Head of caudate nucleus (tissue), 42 donors: ENCODE results near the gene DEK.
"Not testable (repeated sequence)": the region's sequence is repeated elsewhere in the genome, so short reads cannot be mapped to it uniquely, and the experiment has no call there.

Source experiments
- DNase-seq, 42 donors: peaks; one replicate each; pipeline versions ENCODE4 v3.0.0 to v3.0.0-alpha.2; 2020 to 2021; ENCODE audit warnings: mixed read lengths in 7 of 42
- intact Hi-C: fragments of 100-400 bp; cut with DNase I; formaldehyde crosslinking; loops from one replicate; pipeline ENCODE4 v1.15.0; 2022

The DEK gene

DNA sequence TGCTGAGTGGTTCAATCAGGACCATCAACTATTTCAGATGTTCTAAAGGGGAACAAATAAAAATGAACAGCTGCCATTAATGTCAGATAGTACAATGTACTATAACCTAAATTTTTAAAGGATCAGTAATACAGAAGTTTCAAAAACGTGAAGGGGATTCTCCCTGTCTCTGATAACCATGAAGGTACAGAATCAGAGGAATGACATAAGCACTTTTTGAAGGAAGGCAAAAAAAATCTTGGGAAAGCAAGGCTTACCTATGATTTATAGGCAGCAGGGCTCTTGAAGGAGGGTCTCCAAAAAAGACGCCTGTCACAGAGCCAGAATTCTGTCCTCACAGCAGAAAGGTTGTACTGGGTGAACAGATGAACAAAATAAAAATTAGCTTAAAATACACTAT lies 20.1 kb downstream of the DEK start:
- intact Hi-C loops: no loop called here
- no peak for DNase-seq

DNA sequence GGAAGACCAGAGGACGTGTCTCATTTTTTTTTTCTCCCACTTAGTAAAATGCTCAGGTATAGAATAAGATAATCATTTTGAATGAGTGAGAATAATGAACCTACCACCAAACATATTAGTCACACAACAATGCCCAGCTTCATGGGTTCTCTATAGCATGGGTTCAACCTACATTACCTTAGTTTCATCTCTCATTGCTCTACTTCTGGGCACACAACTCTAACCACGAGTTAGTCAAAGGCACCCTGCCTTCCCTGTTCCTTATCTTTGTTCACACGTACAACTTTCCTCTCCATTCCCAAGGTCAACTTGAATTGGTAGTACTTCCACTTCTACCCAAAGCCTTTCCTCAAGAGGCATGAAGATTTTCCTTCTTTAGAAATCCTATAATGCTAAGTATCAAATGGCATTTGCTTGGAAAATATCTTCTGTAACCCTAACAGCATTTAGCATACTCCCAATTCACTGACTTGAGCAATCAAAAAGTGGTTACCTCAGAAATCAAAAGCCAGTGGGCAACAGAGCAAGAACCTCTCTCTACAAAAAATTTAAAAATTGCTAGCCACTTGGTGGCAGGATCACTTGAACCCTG lies 20.9 kb downstream of the DEK start:
- intact Hi-C loops: no loop called here

DNA sequence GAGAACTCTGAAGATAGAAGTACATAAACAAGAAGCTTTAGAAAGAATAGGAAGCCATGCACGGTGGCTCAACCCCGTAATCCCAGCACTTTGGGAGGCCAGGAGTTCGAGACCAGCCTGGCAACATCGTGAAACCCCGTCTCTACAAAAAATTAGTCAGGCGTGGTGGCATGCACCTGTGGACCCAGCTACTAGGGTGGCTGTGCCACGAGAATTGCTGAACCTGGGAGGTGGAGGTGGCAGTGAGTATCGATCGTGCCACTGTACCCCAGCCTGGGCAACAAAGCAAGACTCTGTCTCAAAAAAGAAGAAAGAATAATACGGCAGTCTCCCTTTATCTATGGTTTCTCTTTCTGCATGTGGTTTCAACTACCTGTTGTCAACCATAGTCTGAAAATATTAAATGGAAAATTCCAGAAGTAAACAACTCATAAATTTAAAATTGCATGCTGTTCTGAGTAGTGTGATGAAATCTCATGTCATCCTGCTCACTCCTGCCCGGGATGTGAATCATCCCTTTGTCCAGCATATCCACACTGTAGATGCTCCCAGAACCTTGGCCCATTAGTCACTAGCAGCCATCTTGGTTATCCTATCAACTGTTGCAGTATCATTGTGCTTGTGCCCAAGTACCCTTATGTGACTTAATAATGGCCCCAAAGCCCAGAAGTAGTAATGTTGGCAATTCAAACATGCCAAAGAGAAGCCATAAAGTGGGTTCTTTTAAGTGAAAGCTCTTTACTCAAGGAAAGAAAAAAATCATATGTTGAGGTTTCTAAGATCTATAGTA lies 22.1 kb downstream of the DEK start:
- intact Hi-C loops: no loop called here
- DNase-seq: no peak

More for the DNA sequence above, 20.9 kb downstream of the DEK start:
- no peak for DNase-seq

DNA sequence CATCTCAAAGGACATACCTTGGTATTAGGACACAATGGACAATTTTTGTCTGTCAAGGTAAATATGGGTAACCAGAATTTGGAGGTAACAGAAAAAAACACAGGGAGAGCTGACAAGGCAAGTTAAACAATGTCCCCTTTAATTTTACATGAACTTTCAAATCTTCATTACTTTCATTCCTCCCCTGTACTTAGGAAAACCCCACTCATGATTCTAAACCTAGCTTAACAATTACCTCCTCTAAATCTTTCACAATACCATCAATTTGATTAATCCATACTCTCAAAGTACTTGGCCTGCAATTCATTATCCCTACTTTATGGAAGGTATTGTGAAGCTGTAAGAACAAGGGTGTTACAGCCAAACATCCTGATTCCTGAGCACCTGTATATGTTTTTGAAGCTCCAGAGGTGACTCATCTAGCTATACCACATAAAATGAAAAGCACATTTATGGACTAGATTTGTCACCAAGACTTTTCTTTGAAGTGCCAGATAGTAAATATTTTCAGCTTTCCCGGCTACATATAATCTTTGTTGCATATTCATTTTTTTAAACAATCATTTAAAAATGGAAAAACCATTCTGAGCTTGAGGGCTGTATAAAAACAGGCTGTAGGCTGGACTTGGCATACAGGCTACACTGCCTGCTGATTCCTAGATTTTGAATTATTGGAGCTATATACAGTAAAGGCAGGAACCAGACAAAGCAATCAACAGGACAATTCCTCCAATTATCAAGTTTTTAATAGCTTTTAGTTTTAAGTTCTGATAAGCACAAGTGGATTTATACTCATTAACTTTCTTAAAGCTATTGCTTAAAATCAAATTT lies 22.9 kb downstream of the DEK start:
- intact Hi-C loops: no loop called here
- DNase-seq: no peak

DNA sequence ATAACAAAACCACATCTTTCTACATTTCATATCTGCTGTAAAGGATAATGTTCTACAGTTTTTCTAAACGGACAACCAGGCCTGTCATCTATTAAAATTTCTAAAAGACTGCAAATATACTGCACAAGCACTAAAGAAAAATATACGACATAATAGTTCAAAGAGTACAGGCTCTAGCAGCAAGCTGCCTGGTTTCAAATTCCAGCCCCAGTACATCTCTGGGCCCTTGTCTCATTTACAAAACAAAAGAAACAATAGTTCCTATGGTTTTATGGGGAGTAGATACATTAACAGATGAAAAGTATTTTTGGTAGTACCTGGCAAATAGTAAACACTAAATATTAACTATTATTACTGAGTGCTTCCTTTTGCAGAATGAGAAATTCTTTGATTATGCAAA lies 24.1 kb downstream of the DEK start:
- intact Hi-C loops: no loop called here
- no peak for DNase-seq

DNA sequence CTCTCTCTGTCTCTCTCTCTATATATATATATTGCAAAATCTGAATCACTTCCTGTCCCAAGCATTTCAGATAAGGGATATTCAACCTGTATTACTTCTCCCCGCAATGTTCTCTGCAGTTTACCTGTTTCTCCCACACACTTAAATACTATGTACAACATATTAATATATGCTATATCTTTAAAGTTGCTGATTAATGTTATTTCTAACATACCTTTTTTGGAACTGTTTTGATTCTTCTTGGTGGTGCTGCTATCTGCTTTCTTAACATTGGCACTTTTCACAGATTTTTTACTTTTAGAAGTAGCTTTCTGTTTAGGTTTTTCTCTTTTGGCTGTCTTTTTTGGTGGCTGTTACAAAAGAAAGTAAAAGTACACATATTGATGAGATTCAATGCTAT lies 27.2 kb downstream of the DEK start:
- intact Hi-C loops: no loop called here
- no peak for DNase-seq

DNA sequence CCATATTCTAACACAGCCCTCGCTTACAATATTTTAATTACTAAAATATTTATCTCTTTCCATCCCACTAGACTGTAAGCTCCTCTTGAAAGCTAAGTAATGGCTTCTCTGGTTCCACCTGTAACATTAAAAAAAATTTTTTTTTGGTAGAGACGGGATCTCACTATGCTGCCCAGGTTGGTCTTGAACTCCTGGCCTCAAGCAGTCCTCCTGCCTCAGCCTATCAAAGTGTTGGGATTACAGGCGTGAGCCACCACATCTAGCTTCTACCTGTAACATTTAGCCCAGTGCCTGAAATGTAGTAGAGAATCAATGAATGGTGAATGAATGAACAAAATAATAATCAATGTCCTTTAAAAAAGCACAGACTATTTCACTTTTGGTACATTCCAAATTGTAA lies 28.8 kb downstream of the DEK start:
- intact Hi-C loops: no loop called here
- no peak for DNase-seq

DNA sequence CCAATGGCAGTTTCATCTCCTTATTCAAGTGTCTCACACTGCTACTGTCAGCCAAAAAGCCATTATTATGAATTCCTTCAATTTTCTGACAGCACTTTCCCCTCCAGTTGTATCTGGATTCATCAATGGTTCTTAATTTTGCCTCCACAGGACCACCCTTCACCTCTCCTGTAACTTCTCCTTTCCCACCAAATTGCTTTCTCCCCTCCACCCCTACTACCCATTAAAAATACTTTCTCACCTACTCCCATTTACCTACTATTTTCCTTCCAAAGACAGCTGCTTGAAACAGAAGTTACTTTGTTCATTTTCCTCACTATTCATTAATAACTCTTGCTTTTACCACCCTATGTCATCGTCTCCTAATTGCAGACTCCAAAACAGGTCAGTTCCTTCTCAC lies 29.8 kb downstream of the DEK start:
- intact Hi-C loops: no loop called here
- DNase-seq: no peak

DNA sequence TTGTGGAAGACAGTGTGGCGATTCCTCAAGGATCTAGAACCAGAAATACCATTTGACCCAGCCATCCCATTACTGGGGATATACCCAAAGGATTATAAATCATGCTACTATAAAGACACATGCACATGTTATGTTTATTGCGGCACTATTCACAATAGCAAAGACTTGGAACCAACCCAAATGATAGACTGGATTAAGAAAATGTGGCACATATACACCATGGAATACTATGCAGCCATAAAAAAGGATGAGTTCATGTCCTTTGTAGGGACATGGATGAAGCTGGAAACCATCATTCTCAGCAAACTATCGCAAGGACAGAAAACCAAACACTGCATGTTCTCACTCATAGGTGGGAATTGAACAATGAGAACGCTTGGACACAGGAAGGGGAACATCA lies 30.6 kb downstream of the DEK start:
- intact Hi-C loops, DNase-seq: not testable (repeated sequence)

DNA sequence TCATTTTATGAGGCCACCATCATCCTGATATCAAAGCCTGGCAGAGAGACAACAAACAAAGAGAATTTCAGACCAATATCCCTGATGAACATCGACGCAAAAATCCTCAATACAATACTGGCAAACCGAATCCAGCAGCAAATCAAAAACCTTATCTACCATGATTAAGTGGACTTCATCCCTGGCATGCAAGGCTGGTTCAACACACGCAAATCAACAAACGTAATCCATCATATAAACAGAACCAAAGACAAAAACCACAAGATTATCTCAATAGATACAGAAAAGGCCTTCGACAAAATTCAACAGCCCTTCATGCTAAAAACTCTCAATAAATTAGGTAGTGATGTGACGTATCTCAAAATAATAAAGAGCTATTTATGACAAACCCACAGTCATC lies 32.5 kb downstream of the DEK start:
- DNase-seq, intact Hi-C loops: not testable (repeated sequence)

DNA sequence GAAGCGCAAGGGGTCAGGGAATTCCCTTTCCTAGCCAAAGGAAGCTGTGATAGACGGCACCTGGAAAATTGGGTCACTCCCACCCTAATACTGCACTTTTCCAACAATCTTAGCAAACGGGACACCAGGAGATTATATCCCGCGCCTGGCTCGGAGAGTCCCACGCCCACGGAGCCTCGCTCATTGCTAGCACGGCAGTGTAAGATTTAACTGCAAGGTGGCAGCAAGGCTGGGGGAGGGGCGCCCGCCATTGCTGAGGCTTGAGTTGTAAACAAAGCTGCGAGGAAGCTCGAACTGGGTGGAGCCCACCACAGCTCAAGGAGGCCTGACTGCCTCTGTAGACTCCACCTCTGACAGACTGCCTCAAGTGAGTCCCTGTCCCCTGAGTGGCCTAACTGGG lies 35.7 kb downstream of the DEK start:
- DNase-seq, intact Hi-C loops: not testable (repeated sequence)

DNA sequence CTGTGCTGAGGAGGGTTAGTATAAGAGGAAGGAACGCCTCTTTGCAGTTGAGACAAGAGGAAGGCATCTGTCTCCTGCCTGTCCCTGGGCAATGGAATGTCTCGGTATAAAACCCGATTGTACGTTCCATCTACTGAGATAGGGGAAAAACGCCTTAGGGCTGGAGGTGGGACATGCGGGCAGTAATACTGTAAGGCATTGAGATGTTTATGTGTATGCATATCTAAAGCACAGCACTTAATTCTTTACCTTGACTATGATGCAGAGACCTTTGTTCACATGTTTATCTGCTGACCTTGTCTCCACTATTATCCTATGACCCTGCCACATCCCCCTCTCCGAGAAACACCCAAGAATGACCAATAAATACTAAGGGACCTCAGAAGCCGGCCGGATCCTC lies 37.2 kb downstream of the DEK start:
- intact Hi-C loops, DNase-seq: not testable (repeated sequence)

DNA sequence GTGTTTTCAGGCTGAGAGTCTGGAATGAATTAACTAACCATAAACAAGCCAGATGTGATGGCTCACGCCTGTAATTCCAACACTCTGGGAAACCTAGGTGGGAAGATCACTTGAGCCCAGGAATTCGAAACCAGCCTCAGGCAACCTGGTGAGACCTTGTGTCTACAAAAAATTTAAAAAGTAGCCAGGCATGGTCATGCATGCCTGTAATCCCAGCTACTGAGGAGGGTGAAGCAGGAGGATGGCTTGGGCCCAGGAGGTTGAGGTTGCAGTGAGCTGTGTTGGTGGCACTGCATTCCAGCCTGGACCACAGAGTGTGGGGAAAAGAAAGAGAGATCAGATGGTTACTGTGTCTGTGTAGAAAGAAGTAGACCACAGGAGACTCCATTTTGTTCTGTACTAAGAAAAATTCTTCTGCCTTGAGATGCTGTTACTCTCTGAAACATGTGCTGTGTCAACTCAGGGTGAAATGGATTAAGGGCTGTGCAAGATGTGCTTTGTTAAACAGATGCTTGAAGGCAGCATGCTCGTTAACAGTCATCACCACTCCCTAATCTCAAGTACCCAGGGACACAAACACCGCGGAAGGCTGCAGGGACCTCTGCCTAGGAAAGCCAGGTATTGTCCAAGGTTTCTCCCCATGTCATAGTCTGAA lies 37.8 kb downstream of the DEK start:
- DNase-seq, intact Hi-C loops: not testable (repeated sequence)

DNA sequence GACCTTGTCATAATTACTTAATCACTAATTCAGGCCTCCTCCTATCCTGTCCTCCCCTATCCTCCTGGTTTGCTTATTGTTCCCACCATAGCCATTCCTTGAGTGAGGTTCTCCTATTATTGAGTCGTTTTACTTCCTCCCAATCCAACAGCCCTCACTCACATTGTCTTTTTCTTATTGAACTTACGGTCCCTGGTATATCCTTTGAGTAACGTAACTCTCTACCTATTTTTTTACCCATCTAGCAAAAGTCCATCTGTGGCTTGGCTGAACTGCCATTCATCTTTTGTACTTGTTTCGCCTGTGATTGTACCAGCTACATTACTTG lies 43.1 kb downstream of the DEK start:
- intact Hi-C loops: no loop called here
- DNase-seq: no peak

DNA sequence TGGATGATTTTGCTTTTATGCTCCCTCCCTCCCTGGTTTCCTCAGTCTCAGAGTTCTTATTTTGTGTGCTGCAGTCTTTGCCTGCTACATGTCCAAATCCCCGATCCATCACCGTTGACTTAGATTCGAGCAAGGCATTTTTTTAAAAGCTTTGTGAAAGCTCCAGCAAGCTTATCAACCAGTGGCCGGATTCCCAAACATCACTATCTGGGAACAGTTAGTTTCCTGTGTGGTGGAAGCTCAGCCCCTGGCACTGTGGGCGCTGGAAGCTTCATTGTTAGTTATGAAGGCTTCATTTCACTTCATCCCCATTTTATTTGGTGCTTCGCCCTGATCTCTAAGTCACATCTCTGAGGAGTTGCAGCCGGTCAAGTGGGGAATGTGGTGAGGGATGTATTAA lies 44.7 kb downstream of the DEK start:
- DNase-seq: peak in 2 of 42 donors; percentile 4 to 13
- intact Hi-C loops: no loop called here

DNA sequence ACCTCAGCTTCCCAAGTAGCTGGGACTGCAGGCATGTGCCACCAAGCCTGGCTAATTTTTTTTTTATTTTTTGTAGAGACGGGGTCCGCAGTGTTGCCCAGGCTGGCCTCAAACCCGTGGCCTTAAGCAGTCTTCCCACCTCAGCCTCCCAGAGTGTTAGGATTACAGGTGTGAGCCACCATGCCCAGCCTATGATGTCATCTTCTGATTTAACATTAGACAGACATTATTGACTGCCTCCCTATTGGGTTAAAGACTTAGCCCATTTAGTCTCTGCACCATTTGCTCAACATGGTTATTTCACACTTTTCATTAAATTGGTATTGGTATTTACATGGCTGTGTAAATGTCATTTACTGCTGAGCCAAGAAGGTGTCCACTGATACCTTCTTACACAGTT lies 46.1 kb downstream of the DEK start:
- no peak for DNase-seq
- intact Hi-C loops: no loop called here

DNA sequence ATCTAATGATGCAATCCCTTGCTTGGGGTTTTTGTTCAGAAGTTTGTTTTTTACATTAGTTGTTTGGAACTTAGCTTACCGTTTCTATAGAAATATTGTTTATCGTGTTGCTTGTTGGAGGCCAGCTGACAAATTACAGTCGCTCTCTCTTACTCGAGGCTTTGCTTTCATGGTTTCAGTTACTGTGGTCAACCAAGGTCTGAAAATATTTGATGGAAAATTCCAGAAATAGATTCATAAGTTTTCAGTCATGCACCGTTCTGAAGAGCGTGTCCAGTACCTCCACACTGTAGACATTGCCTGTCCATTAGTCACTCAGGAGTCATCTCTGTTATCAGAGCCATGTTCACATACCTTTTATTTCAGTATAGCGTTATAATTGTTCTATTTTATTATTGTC lies 47.9 kb downstream of the DEK start:
- intact Hi-C loops: no loop called here
- DNase-seq: no peak

DNA sequence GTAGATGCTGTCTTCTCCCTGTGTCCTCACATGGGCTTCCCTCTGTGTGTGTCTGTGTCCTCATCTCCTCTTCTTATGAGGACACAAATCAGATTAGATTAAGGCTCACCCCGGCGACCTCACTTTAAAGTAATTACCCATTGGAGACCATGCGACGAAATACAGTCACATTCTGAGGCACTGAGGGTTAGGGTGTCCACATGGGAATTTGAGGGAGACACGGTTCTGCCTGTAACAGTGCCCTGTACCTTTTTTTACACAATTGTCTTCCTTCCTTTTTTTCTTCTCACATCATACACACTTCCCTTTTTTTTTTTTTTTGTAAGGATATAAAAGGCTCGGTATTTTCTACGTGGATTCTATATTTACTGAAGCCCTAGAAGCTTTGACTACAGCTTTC lies 48.9 kb downstream of the DEK start:
- intact Hi-C loops: no loop called here
- no peak for DNase-seq

DNA sequence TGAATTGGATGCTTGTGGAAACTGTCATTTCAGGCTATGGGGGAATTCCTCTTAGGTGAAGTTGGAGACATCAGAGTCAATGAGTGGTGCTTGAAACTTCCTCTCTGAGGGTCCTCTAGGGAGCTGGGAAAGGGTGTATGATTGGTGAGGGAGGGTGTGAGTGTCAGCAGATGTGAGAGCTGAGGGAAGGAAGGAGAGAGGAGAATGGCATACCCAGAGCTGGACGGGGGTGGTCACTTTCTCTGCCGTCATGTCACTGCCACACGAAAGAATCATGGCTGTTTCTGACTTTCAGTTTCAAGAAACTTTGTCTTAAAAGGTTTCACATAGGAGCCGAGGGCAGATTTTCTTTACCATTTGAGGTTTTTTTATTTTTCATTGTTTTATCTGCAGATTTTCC lies 50.3 kb downstream of the DEK start:
- no peak for DNase-seq
- intact Hi-C loops: no loop called here

DNA sequence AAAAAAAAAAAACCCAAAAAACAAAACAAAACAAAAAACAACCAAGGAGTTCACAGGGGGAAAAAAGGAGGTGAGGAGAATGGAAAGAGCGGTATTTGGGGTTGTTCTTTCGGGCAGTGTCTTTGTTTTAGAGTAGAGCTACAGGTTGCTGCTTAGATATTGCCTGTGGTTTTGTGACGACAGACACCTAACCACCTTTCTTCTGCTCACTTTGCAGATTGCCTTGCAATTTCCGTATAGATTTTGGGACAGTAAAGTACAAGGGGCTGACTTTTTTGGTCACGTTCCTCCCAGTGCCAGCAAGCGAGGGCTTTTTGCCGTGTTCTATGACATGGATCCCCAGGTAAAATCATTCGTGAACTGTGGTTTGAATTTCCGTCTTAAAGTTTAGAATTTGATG lies 50.9 kb downstream of the DEK start:
- DNase-seq: no peak
- intact Hi-C loops: no loop called here
